ENCODE measurements around the gene SPATA21.
A peak's percentile ranks its signal among the peaks of the same experiment; 100 is the strongest.

SPATA21 gene

DNA sequence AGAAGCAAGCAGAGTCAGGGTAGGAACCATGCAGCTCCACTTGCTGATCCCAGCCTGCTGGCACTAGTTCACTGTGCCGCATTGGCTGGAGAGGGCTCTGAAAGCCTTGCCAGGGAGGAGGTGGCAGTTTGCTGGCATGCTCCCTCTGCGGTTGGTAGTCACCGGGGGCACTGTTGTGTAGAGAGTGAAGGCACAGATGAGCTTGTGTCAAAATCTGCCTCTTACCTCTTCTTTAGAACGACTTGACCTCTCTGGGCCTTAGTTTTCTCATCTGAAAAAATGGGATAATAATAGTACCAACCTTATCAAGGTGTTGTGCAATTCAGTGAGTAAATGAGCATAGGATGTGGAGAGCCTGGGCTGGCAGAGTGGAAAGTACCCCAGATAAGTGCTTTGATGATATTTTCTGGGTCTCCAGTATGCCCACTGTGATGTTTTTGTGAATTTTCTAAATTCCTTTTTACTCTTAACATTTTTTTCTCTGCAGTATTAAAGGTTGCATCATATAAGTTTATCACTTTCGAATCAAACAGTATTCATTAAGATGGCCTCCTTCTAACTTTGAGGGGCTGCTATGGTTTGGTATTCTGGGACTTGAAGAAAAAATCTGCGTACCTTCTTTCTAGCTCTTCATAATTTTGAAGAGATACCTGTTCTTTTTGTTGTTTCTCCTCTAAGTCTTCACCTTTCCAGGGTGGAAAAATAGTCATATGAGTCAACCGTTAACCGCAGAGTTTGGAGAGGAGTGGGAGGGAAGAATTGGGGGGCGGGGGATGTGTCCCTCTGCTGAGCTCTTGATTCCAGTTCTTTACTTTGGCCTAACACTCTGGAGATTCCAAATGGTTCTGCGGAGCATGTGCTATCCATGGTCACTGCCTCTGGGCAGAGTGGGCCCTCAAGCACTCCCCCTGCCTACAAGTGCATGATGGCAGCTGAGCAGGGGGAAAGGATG, 43.4 kb downstream of the SPATA21 start:
- H3K4me3 ChIP-seq (ENCODE audit: control insufficient read depth, low read depth, low read length): no peak overlapping the region
- TF ChIP-seq, protein P1, sequence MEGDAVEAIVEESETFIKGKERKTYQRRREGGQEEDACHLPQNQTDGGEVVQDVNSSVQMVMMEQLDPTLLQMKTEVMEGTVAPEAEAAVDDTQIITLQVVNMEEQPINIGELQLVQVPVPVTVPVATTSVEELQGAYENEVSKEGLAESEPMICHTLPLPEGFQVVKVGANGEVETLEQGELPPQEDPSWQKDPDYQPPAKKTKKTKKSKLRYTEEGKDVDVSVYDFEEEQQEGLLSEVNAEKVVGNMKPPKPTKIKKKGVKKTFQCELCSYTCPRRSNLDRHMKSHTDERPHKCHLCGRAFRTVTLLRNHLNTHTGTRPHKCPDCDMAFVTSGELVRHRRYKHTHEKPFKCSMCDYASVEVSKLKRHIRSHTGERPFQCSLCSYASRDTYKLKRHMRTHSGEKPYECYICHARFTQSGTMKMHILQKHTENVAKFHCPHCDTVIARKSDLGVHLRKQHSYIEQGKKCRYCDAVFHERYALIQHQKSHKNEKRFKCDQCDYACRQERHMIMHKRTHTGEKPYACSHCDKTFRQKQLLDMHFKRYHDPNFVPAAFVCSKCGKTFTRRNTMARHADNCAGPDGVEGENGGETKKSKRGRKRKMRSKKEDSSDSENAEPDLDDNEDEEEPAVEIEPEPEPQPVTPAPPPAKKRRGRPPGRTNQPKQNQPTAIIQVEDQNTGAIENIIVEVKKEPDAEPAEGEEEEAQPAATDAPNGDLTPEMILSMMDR (IDR thresholded peaks at IDR 0.05; ENCODE audit: control insufficient read depth, insufficient read depth, low read depth, low read length, missing control alignments): no peak
- no peak for DNase-seq (ENCODE audit: low read depth)

DNA sequence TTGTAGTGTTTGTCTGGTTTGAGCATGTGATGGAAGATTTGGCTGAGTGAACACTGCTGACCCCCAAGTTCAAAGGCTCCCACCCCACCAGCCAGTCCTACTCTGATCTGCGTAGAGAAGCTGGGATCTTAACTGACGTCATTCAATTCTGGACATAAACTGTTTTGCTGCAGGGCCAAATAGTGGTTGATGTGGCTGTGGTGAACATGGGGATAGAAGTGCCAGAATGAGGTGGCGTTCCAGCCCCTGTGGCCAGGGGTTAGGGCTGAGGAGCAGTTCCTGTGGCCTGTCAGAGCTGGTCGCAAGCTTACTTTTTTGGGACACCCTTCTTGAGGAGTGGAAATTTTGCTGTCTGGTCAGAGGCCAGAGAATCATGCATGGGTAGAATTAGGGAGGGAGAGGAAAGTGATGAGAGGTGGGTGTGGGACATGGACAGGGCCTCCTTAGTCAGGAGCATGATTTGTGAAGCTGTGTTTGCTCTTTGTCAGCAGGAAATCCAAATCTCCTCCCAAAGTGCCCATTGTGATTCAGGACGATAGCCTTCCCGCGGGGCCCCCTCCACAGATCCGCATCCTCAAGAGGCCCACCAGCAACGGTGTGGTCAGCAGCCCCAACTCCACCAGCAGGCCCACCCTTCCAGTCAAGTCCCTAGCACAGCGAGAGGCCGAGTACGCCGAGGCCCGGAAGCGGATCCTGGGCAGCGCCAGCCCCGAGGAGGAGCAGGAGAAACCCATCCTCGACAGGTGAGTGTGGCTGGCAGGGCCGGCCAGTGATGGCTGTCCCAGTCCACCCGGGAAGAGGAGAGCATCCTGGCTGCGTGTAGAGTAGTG, 44.3 kb downstream of the SPATA21 start:
- no peak overlapping the region for H3K4me3 ChIP-seq (ENCODE audit: control insufficient read depth, low read depth, low read length)
- no peak for DNase-seq (ENCODE audit: low read depth)
- TF ChIP-seq, protein P1 (IDR thresholded peaks at IDR 0.05; ENCODE audit: control insufficient read depth, insufficient read depth, low read depth, low read length, missing control alignments): no peak

DNA sequence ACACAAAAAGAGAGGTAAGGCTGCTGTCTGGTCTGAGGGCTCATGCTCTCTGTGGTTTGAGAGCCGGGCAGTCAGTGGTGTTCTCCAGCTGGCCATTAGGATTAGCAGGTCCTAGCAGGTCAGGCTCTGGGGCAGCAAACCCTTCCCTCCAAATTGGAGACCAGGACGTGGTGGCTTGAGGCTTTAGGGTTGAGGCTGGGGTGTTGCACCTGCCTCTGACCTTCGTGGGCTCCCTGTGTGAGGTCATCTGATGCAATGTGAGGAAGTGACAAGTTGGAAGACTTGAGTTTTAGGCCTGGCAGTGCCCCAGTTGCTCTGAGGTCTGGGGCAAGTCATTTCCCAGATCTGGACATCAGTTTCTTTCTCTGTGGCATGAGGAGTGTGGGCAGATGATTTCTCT, 45.8 kb downstream of the SPATA21 start:
- TF ChIP-seq, protein P1 (IDR thresholded peaks at IDR 0.05; ENCODE audit: control insufficient read depth, insufficient read depth, low read depth, low read length, missing control alignments): no peak
- no peak overlapping the region for H3K4me3 ChIP-seq (ENCODE audit: control insufficient read depth, low read depth, low read length)
- no peak for DNase-seq (ENCODE audit: low read depth)

DNA sequence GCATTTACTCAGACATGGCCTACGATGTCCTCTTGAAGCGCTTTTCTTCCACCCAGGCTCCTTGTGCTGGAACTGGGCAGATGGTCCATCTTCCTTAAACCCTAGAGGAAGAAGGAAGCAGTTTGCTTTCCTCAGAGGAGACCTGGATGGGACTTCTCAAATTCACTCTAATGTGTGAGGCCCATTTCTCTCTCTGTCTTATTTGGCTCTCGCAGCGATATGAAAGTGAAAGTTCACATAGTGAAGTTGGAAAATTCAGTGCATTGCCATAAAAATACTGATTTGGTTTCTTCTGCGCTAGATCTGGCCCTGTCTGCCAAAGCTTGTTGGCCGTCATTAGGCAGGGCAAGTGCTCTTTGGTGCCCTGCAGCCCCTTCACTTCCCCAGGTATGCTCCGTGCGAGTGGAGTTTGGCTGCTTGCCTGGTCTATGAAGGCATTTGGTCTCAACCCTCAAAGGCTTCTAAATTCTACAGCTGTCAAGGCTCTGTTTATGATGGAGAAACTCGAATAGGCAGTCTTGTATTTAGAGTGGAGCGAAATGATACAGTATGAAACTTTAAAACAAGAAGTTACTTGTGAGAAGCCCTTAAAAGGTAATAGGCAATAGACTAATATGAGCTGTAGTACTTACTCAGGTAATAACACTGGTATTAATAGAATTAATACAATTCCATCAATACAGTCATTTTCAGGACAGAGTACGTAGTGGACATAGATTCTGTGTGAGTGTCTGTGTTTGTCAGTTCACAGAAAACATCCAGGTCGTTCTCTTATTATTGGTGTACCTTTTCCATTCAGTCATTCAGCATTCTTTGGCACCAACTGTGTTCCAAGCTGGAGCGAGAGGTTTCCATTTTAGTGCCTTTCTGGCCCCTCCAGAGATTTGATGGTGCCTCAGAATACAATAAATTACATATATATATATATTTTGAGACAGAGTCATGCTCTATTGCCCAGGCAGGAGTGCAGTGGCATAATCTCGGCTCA, 49.7 kb downstream of the SPATA21 start:
- TF ChIP-seq, protein P1 (IDR thresholded peaks at IDR 0.05; ENCODE audit: control insufficient read depth, insufficient read depth, low read depth, low read length, missing control alignments): no peak
- H3K4me3 ChIP-seq (ENCODE audit: control insufficient read depth, low read depth, low read length): no peak overlapping the region
- no peak for DNase-seq (ENCODE audit: low read depth)

DNA sequence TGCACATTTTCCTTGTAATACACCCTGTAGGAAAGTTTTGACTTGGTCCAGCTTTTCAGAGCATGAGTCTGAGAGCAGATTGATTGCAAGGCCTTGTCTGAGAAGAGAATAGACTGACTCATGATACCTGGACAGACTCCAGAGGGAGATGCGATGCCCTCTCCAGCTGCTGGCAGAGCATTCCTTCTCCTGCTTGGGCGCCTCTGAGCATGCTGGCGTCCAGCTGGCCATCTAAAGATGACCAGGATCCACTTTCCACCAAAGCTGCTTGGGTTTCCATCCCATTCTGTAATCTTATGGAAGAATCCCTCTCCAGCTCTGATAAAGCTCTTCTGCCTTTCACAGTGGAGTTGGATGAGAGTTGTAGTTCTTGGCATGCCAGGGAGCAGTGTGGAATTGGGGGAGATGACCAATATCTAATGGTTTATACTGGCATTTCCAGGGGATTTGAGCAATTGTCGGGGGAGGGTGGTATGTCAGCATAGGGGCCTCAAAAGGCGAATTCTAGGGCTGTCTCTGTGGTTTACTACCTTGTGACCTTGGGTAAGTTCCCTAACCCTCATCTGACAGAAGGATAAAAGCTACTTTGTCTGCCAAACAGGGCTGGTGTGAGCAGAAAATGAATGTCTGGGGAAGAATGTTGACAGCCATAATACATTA, 50.6 kb downstream of the SPATA21 start:
- DNase-seq (ENCODE audit: low read depth): peak; percentile 63
- TF ChIP-seq, protein P1 (IDR thresholded peaks at IDR 0.05; ENCODE audit: control insufficient read depth, insufficient read depth, low read depth, low read length, missing control alignments): no peak
- no peak overlapping the region for H3K4me3 ChIP-seq (ENCODE audit: control insufficient read depth, low read depth, low read length)
